Measurements from ENCODE around the gene CEACAM21.
"Not testable (repeated sequence)": the region's sequence is repeated elsewhere in the genome, so short reads cannot be mapped to it uniquely, and the experiment has no call there.

The CEACAM21 gene

GRCh38 chr19:41563854-41564514, 12.0 kb upstream of the CEACAM21 start:
- Mint-ChIP-seq H3K4me1 (peaks cover 64% of the 10 kb centered on the region), H3K4me3 (peak overlapping the region; percentile 79), H3K27me3 (no peaks in the 10 kb centered on the region), H3K27ac (peak overlapping the region; percentile 46), H3K36me3 (ENCODE audit: low read depth) (peaks cover 11% of the 10 kb centered on the region), H3K9me3 (no peaks in the 10 kb centered on the region)
- DNase-seq (peak; percentile 51), ATAC-seq (peak; percentile 75)

GRCh38 chr19:41564515-41565378, 11.2 kb upstream of the CEACAM21 start:
- Mint-ChIP-seq H3K27me3 (no peaks in the 10 kb centered on the region), H3K27ac (no peak overlapping the region), H3K9me3 (no peaks in the 10 kb centered on the region), H3K4me3 (peak overlapping the region; percentile 79), H3K4me1 (peaks cover 56% of the 10 kb centered on the region), H3K36me3 (ENCODE audit: low read depth) (peaks cover 5% of the 10 kb centered on the region)
- ATAC-seq = no peak
- DNase-seq = peak; percentile 30

- H3K4me1 Mint-ChIP-seq = peaks cover 55% of the 10 kb centered on the region
- no peaks in the 10 kb centered on the region for H3K9me3 Mint-ChIP-seq
- no peaks in the 10 kb centered on the region for H3K27me3 Mint-ChIP-seq
- no peak overlapping the region for H3K4me3 Mint-ChIP-seq
- no peak for DNase-seq
- ATAC-seq = no peak
- peaks cover 3% of the 10 kb centered on the region for H3K36me3 Mint-ChIP-seq (ENCODE audit: low read depth)
- H3K27ac Mint-ChIP-seq = no peak overlapping the region
These were observed 10.6 kb upstream of the CEACAM21 start for GRCh38 chr19:41565379-41565720.

- Mint-ChIP-seq H3K4me3 (no peak overlapping the region), H3K27ac (no peak overlapping the region), H3K9me3 (no peaks in the 10 kb centered on the region), H3K36me3 (ENCODE audit: low read depth) (peaks cover 3% of the 10 kb centered on the region), H3K4me1 (peaks cover 57% of the 10 kb centered on the region), H3K27me3 (no peaks in the 10 kb centered on the region)
- ATAC-seq (no peak), DNase-seq (no peak)
These were observed 10.0 kb upstream of the CEACAM21 start for GRCh38 chr19:41566001-41566400.

- no peak for ATAC-seq
- Mint-ChIP-seq H3K36me3 (ENCODE audit: low read depth) (no peaks in the 10 kb centered on the region), H3K27ac (no peak overlapping the region), H3K4me1 (peaks cover 28% of the 10 kb centered on the region), H3K27me3 (no peaks in the 10 kb centered on the region), H3K9me3 (no peaks in the 10 kb centered on the region), H3K4me3 (no peak overlapping the region)
- DNase-seq = no peak
These were observed 6.3 kb upstream of the CEACAM21 start for GRCh38 chr19:41569481-41570150.

GRCh38 chr19:41570179-41570578, 5.8 kb upstream of the CEACAM21 start:
- Mint-ChIP-seq H3K9me3 (no peaks in the 10 kb centered on the region), H3K27ac (no peak overlapping the region), H3K4me1 (peaks cover 27% of the 10 kb centered on the region), H3K27me3 (no peaks in the 10 kb centered on the region), H3K4me3 (no peak overlapping the region), H3K36me3 (ENCODE audit: low read depth) (no peaks in the 10 kb centered on the region)
- ATAC-seq = no peak
- no peak for DNase-seq

- Mint-ChIP-seq H3K27me3 (no peaks in the 10 kb centered on the region), H3K4me1 (peaks cover 30% of the 10 kb centered on the region), H3K27ac (peak overlapping the region; percentile 77), H3K36me3 (ENCODE audit: low read depth) (no peaks in the 10 kb centered on the region), H3K4me3 (no peak overlapping the region), H3K9me3 (no peaks in the 10 kb centered on the region)
- ATAC-seq (peak; percentile 96), DNase-seq (peak; percentile 87)
These were observed 5.3 kb upstream of the CEACAM21 start for GRCh38 chr19:41570639-41571112.

- no peaks in the 10 kb centered on the region for H3K27me3 Mint-ChIP-seq
- H3K4me3 Mint-ChIP-seq = peak overlapping the region; percentile 75
- peaks cover 36% of the 10 kb centered on the region for H3K36me3 Mint-ChIP-seq (ENCODE audit: low read depth)
- peak; percentile 7 for ATAC-seq
- peaks cover 24% of the 10 kb centered on the region for H3K4me1 Mint-ChIP-seq
- peaks cover 21% of the 10 kb centered on the region for H3K9me3 Mint-ChIP-seq
- no peak overlapping the region for H3K27ac Mint-ChIP-seq
- DNase-seq = no peak
These were observed 1.3 kb downstream of the CEACAM21 start for GRCh38 chr19:41577144-41577830.

- peaks cover 24% of the 10 kb centered on the region for H3K9me3 Mint-ChIP-seq
- H3K4me3 Mint-ChIP-seq = no peak overlapping the region
- ATAC-seq (no peak), DNase-seq (no peak)
- H3K4me1 Mint-ChIP-seq = peaks cover 24% of the 10 kb centered on the region
- H3K36me3 Mint-ChIP-seq (ENCODE audit: low read depth) = peaks cover 41% of the 10 kb centered on the region
- H3K27me3 Mint-ChIP-seq = no peaks in the 10 kb centered on the region
- no peak overlapping the region for H3K27ac Mint-ChIP-seq
These were observed 1.9 kb downstream of the CEACAM21 start for GRCh38 chr19:41577833-41578232.

- Mint-ChIP-seq H3K27me3 (no peaks in the 10 kb centered on the region), H3K36me3 (ENCODE audit: low read depth) (peaks cover 49% of the 10 kb centered on the region), H3K4me1 (peaks cover 24% of the 10 kb centered on the region), H3K27ac (no peak overlapping the region), H3K4me3 (no peak overlapping the region), H3K9me3 (peaks cover 31% of the 10 kb centered on the region)
- DNase-seq (no peak), ATAC-seq (no peak)
These were observed 2.9 kb downstream of the CEACAM21 start for GRCh38 chr19:41578886-41579285.

- H3K4me3 Mint-ChIP-seq, ATAC-seq, DNase-seq, H3K27ac Mint-ChIP-seq, H3K27me3 Mint-ChIP-seq: not testable (repeated sequence)
- H3K9me3 Mint-ChIP-seq = peaks cover 31% of the 10 kb centered on the region
- H3K4me1 Mint-ChIP-seq = peaks cover 13% of the 10 kb centered on the region
- H3K36me3 Mint-ChIP-seq (ENCODE audit: low read depth) = peaks cover 53% of the 10 kb centered on the region
These were observed 5.1 kb downstream of the CEACAM21 start for GRCh38 chr19:41581068-41581467.

GRCh38 chr19:41582577-41583182, 6.7 kb downstream of the CEACAM21 start:
- Mint-ChIP-seq H3K36me3 (ENCODE audit: low read depth) (peaks cover 50% of the 10 kb centered on the region), H3K9me3 (peaks cover 31% of the 10 kb centered on the region)
- not testable (repeated sequence) for H3K27me3 Mint-ChIP-seq, ATAC-seq, DNase-seq, H3K4me3 Mint-ChIP-seq, H3K4me1 Mint-ChIP-seq, H3K27ac Mint-ChIP-seq

- H3K4me1 Mint-ChIP-seq = no peaks in the 10 kb centered on the region
- H3K36me3 Mint-ChIP-seq (ENCODE audit: low read depth) = peaks cover 47% of the 10 kb centered on the region
These were observed 8.4 kb downstream of the CEACAM21 start for GRCh38 chr19:41584260-41584810.

GRCh38 chr19:41584931-41585330, 9.0 kb downstream of the CEACAM21 start:
- no peak for ATAC-seq
- no peaks in the 10 kb centered on the region for H3K4me1 Mint-ChIP-seq
- H3K4me3 Mint-ChIP-seq = no peak overlapping the region
- peaks cover 31% of the 10 kb centered on the region for H3K9me3 Mint-ChIP-seq
- no peaks in the 10 kb centered on the region for H3K27me3 Mint-ChIP-seq
- H3K27ac Mint-ChIP-seq = no peak overlapping the region
- no peak for DNase-seq
- H3K36me3 Mint-ChIP-seq (ENCODE audit: low read depth) = peaks cover 41% of the 10 kb centered on the region

More at GRCh38 chr19:41584260-41584810, 8.4 kb downstream of the CEACAM21 start:
- ATAC-seq (no peak), DNase-seq (no peak)
- Mint-ChIP-seq H3K4me3 (no peak overlapping the region), H3K27me3 (no peaks in the 10 kb centered on the region), H3K27ac (no peak overlapping the region), H3K9me3 (peaks cover 31% of the 10 kb centered on the region)
